GM23338 (cell line): ENCODE measurements around the gene MCU. TPM values are rescaled to one million over a fixed set of nuclear protein-coding genes. Genes with fewer than 3 reads are reported as not detected.

Source experiments
- ATAC-seq: fragments of 200-7000 bp; cut with Tn5 transposase; 3 replicates; pipeline ENCODE4 v1.9.1; 2020
- DNase-seq: peaks from one replicate; pipeline ENCODE4 v3.0.0-alpha.2; 2015; ENCODE audit warnings: low spot score
- H2AFZ ChIP-seq: fragments of 200-600 bp; sonication (generic); 2 replicates; pipeline ENCODE4 v1.8.0; 2016; ENCODE audit warnings: antibody characterized with exemption, mild to moderate bottlenecking, moderate library complexity
- H3F3A ChIP-seq: fragments of 200-600 bp; sonication (generic); replicated peaks from 2 replicates; pipeline ENCODE4 v1.8.0; 2017; ENCODE audit warnings: antibody characterized with exemption, mixed run types, low read depth
- H3K27ac ChIP-seq: fragments of 200-600 bp; sonication (generic); 2 replicates; pipeline ENCODE4 v1.6.1; 2016; ENCODE audit warnings: low read depth
- H3K27me3 ChIP-seq: fragments of 200-600 bp; sonication (generic); 2 replicates; pipeline ENCODE4 v1.8.0; 2016; ENCODE audit warnings: mild to moderate bottlenecking, mixed run types, moderate library complexity; ENCODE audit not compliant: insufficient read depth
- H3K36me3 ChIP-seq: fragments of 200-600 bp; sonication (generic); 2 replicates; pipeline ENCODE4 v1.8.0; 2016; ENCODE audit warnings: mild to moderate bottlenecking; ENCODE audit not compliant: insufficient read depth
- H3K4me1 ChIP-seq: fragments of 200-600 bp; sonication (generic); 2 replicates; pipeline ENCODE4 v1.8.0; 2016; ENCODE audit warnings: mild to moderate bottlenecking, moderate library complexity; ENCODE audit not compliant: insufficient read depth
- H3K4me2 ChIP-seq: fragments of 200-600 bp; sonication (generic); 2 replicates; pipeline ENCODE4 v1.7.1; 2017; ENCODE audit warnings: mixed run types
- H3K4me3 ChIP-seq: fragments of 200-600 bp; sonication (generic); 2 replicates; pipeline ENCODE4 v1.6.1; 2016; ENCODE audit warnings: mixed run types
- H3K79me2 ChIP-seq: fragments of 200-600 bp; sonication (generic); replicated peaks from 2 replicates; pipeline ENCODE4 v1.8.0; 2017; ENCODE audit warnings: mild to moderate bottlenecking; ENCODE audit not compliant: insufficient read depth
- H3K9me2 ChIP-seq: fragments of 200-600 bp; sonication (generic); 2 replicates; pipeline ENCODE4 v1.8.0; 2017; ENCODE audit not compliant: insufficient read depth
- H4K20me1 ChIP-seq: fragments of 200-600 bp; sonication (generic); replicated peaks from 2 replicates; pipeline ENCODE4 v1.8.0; 2017; ENCODE audit warnings: mild to moderate bottlenecking; ENCODE audit not compliant: insufficient read depth
- H3K27ac Mint-ChIP-seq: 2 replicates; pipeline ENCODE4 v1.8.0; 2020; ENCODE audit warnings: inconsistent platforms, mild to moderate bottlenecking, moderate library complexity, mixed read lengths
- H3K27me3 Mint-ChIP-seq: 3 replicates; pipeline ENCODE4 v1.8.0; 2022; ENCODE audit warnings: low read depth, mild to moderate bottlenecking, moderate library complexity, mixed read lengths, inconsistent platforms; ENCODE audit not compliant: insufficient read depth, poor library complexity
- H3K36me3 Mint-ChIP-seq: 3 replicates; pipeline ENCODE4 v1.8.0; 2021; ENCODE audit warnings: low read depth, mild to moderate bottlenecking, inconsistent platforms, moderate library complexity, mixed read lengths
- H3K4me1 Mint-ChIP-seq: 3 replicates; pipeline ENCODE4 v1.8.0; 2020; ENCODE audit warnings: mild to moderate bottlenecking, inconsistent platforms, mixed read lengths
- H3K4me3 Mint-ChIP-seq: 3 replicates; pipeline ENCODE4 v1.8.0; 2021; ENCODE audit warnings: moderate library complexity, mild to moderate bottlenecking, inconsistent platforms, mixed read lengths
- H3K9me3 Mint-ChIP-seq: 3 replicates; pipeline ENCODE4 v1.8.0; 2020; ENCODE audit warnings: moderate library complexity, mild to moderate bottlenecking, inconsistent platforms, mixed read lengths
- CREB1 ChIP-seq: fragments of 250-450 bp; sonication (Bioruptor Pico); IDR thresholded peaks from 2 replicates; pipeline ENCODE4 v1.5.0; 2020; ENCODE audit warnings: low read depth, mild to moderate bottlenecking, moderate library complexity
- CTCF ChIP-seq, 2 experiments: fragments of 200-600 bp in 1 of 2; sonication (generic) in 1 of 2; conservative IDR thresholded peaks; 2 replicates each; pipeline versions ENCODE4 v1.5.1 to v1.6.1; 2016 to 2017; ENCODE audit warnings: antibody characterized with exemption in 2 of 2, low read depth in 2 of 2, mild to moderate bottlenecking in 2 of 2, moderate library complexity in 1 of 2
- ETS1 ChIP-seq: IDR thresholded peaks from 2 replicates; pipeline ENCODE4 v1.6.1; 2016; ENCODE audit warnings: antibody characterized with exemption
- EZH2 ChIP-seq: fragments of 200-600 bp; sonication (generic); IDR thresholded peaks from one replicate; pipeline ENCODE4 v1.8.0; 2017; ENCODE audit warnings: antibody characterized with exemption, mild to moderate bottlenecking, low read depth; ENCODE audit not compliant: unreplicated experiment
- JUNB ChIP-seq: IDR thresholded peaks from one replicate; pipeline ENCODE4 v1.6.1; 2016; ENCODE audit warnings: antibody characterized with exemption; ENCODE audit not compliant: unreplicated experiment
- REST ChIP-seq: IDR thresholded peaks from one replicate; pipeline ENCODE4 v1.6.1; 2018; ENCODE audit warnings: antibody characterized with exemption; ENCODE audit not compliant: unreplicated experiment
- ZNF114 ChIP-seq: fragments of 250-450 bp; sonication (Bioruptor Pico); IDR thresholded peaks from 2 replicates; pipeline ENCODE4 v1.5.0; 2020; ENCODE audit warnings: mild to moderate bottlenecking, moderate library complexity
- ZNF331 ChIP-seq: fragments of 250-450 bp; sonication (Bioruptor Pico); IDR thresholded peaks from 2 replicates; pipeline ENCODE4 v1.5.0; 2020; ENCODE audit warnings: low read depth, mild to moderate bottlenecking, moderate library complexity
- ZNF462 ChIP-seq: fragments of 250-450 bp; sonication (Bioruptor Pico); IDR thresholded peaks from 2 replicates; pipeline ENCODE4 v1.5.0; 2020; ENCODE audit warnings: mild to moderate bottlenecking, moderate library complexity
- polyA plus RNA-seq: library from polyadenylated mRNA; unstranded; fragments of >200 nt; fragmentation: Nextera tagmentation; extraction: Ambion mirVana; gene quantifications from 2 replicates; pipeline ENCODE4 v1.2.1, GENCODE V29; 2016
- total RNA-seq: library from RNA; depleted of rRNA; stranded (reverse); fragments of >200 nt; shearing (Covaris generic); gene quantifications from 2 replicates; pipeline ENCODE4 v1.2.3, GENCODE V29; 2014

Gene MCU
- total and polyA plus RNA-seq, 2 experiments from 2014 or later: 41.8 to 68.2 TPM

- TF ChIP-seq CTCF (conservative IDR thresholded peaks at IDR 0.05; ENCODE audit: low read depth in 2 of 2) (no peak), JUNB (no peak), ZNF331 (CRISPR knock-in tag) (no peak), REST (no peak), ETS1 (no peak), EZH2 (no peak), ZNF114 (CRISPR knock-in tag) (no peak), CREB1 (no peak), ZNF462 (CRISPR knock-in tag) (no peak)
- H3K27ac ChIP-seq: no peak overlapping the region
- no peak overlapping the region for H3K4me2 ChIP-seq
- peaks cover 42% of the 10 kb centered on the region; the same call in 1 of the 2 replicates for H3K79me2 ChIP-seq
- no peaks in the 10 kb centered on the region for H4K20me1 ChIP-seq
- no peak for ATAC-seq
- no peak overlapping the region for H3K4me3 ChIP-seq
- Mint-ChIP-seq H3K4me3 (no peak overlapping the region), H3K27ac (peak overlapping the region; percentile 21), H3K9me3 (peaks cover 12% of the 10 kb centered on the region; the same call in 2 of the 3 replicates), H3K36me3 (peaks cover 18% of the 10 kb centered on the region; the same call in 2 of the 3 replicates), H3K27me3 (no peaks in the 10 kb centered on the region), H3K4me1 (peaks cover 3% of the 10 kb centered on the region; the same call in 1 of the 3 replicates)
- no peaks in the 10 kb centered on the region for H3F3A ChIP-seq
- H3K4me1 ChIP-seq: no peaks in the 10 kb centered on the region
- no peak for DNase-seq
- H3K9me2 ChIP-seq: no peaks in the 10 kb centered on the region
- H3K36me3 ChIP-seq: no peaks in the 10 kb centered on the region
- H3K27me3 ChIP-seq: no peaks in the 10 kb centered on the region
- no peak overlapping the region for H2AFZ ChIP-seq
Observed at GRCh38 chr10:72818076-72818475, 126.1 kb downstream of the MCU start.
